HEK293 (cell line): Measurements from ENCODE around the gene DNAJB4.

Experiments used
- CTCF ChIP-seq: fragments of 450-650 bp; formaldehyde crosslinking; IDR thresholded peaks from 2 replicates; pipeline ENCODE4 v1.5.1; 2016; ENCODE audit warnings: missing biosample characterization, missing genetic modification characterization
- ZBTB21 ChIP-seq: fragments of 450-650 bp; formaldehyde crosslinking; IDR thresholded peaks from 2 replicates; pipeline ENCODE4 v1.5.1; 2017; ENCODE audit warnings: missing biosample characterization, missing genetic modification characterization
- ZBTB44 ChIP-seq: fragments of 450-650 bp; IDR thresholded peaks from 2 replicates; pipeline ENCODE4 v1.5.1; 2018; ENCODE audit warnings: missing biosample characterization, mild to moderate bottlenecking, missing genetic modification characterization
- ZBTB49 ChIP-seq: fragments of 450-650 bp; formaldehyde crosslinking; IDR thresholded peaks from 2 replicates; pipeline ENCODE4 v1.5.1; 2016; ENCODE audit warnings: missing biosample characterization, missing genetic modification characterization, low read depth
- ZNF202 ChIP-seq: fragments of 450-650 bp; formaldehyde crosslinking; IDR thresholded peaks from 2 replicates; pipeline ENCODE4 v1.5.1; 2016; ENCODE audit warnings: missing biosample characterization, missing genetic modification characterization, borderline replicate concordance
- ZNF214 ChIP-seq: fragments of 450-650 bp; formaldehyde crosslinking; IDR thresholded peaks from 2 replicates; pipeline ENCODE4 v1.5.1; 2017; ENCODE audit warnings: missing biosample characterization, mild to moderate bottlenecking, missing genetic modification characterization, borderline replicate concordance
- ZNF223 ChIP-seq: fragments of 450-650 bp; formaldehyde crosslinking; IDR thresholded peaks from 2 replicates; pipeline ENCODE4 v1.5.1; 2016; ENCODE audit warnings: missing biosample characterization, missing genetic modification characterization
- ZNF24 ChIP-seq: fragments of 450-650 bp; formaldehyde crosslinking; IDR thresholded peaks from 2 replicates; pipeline ENCODE4 v1.5.1; 2016; ENCODE audit warnings: missing biosample characterization, missing genetic modification characterization
- ZNF311 ChIP-seq: fragments of 450-650 bp; formaldehyde crosslinking; IDR thresholded peaks from 2 replicates; pipeline ENCODE4 v1.5.1; 2017; ENCODE audit warnings: missing biosample characterization, missing genetic modification characterization, borderline replicate concordance
- ZNF335 ChIP-seq: fragments of 450-650 bp; formaldehyde crosslinking; conservative IDR thresholded peaks from 2 replicates; pipeline ENCODE4 v1.5.1; 2016; ENCODE audit warnings: missing biosample characterization, missing genetic modification characterization

GRCh38 chr1:77972080-77972479, 32.7 kb upstream of the DNAJB4 start:
- TF ChIP-seq ZNF202 (no peak), ZNF223 (tag by site-specific recombination) (no peak), CTCF (no peak), ZBTB49 (tag by site-specific recombination) (no peak), ZNF311 (tag by site-specific recombination) (no peak), ZBTB44 (tag by site-specific recombination) (no peak), ZNF24 (tag by site-specific recombination) (no peak), ZNF335 (tag by site-specific recombination) (no peak), ZNF214 (tag by site-specific recombination) (no peak), ZBTB21 (tag by site-specific recombination) (no peak)
